ENCODE measurements around the gene APLF. TPM values are rescaled to one million over a fixed set of nuclear protein-coding genes. Genes with fewer than 3 reads are reported as not detected.
"Not testable (repeated sequence)": the region's sequence is repeated elsewhere in the genome, so short reads cannot be mapped to it uniquely, and the experiment has no call there.

Gene APLF
- total RNA-seq, 2 donors from 2014 or later: 6.3 to 9.2 TPM

DNA sequence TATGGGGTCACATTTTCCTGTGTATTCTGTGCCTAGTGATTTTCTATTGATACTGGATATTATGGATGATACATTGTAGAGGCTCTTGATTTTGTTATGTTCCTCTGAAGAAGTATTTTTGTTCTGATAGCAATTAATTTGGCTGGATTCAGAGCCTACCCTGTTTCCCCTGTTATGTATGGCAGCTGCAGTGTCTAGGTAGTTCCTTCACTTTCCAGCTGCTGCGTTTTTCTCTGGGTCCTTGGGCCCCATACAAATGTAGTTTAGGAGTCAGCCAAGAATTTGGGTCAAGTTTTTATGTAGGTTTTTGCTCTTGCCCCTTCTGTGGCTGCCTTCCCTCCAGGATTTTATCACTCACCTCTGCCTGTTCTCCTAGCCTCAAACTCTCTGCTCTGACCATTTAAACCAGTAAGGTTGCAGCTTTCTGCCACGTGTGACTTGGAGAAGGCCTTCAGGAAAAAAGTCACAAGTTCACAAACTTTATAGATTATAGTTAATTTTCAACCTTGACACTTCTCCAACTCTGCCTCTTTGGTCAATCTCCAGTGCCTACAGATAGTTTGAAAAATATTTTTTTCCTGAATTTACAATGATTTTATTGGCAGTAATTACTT lies 47.0 kb downstream of the APLF start:
- intact Hi-C loops (cut with DNase I): no loop called here
- no peak for DNase-seq (ENCODE audit: low spot score)

DNA sequence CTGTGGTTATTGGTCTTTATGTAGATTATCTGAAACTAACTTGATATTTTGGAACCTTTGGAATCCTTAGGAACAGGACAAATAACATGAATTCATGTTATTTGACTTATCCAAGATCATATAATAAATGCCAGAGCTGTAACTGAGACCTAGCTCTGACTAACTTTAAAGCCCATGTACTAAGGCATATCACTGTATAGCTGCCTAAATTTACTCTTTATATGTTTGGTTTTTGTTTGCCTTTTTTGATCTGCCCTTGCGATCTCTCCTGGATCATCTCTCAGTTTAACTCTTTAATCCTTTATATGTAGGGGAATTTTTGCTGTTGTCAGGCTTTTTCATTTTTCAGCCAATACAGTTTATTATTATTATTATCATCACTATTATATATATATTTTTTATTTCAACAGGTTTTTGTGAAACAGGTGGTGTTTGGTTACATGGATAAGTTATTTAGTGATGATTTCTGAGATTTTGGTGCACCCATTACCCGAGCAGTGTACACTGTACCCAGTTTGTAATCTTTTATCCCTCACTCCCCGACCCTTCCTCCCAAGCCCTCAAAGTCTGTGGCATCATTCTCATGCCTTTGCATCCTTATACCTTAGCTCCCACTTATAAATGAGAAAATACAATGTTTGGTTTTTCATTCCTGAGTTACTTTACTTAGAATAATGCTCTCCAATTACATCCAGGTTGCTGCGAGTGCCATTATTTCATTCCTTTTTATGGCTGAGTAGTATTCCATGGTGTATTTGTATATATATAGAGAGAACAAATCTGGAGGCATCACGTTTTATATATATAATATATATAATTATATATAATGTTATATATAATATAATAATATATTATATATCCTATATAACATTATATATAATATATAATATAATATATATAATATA lies 48.9 kb downstream of the APLF start:
- intact Hi-C loops (cut with DNase I): no loop called here

DNA sequence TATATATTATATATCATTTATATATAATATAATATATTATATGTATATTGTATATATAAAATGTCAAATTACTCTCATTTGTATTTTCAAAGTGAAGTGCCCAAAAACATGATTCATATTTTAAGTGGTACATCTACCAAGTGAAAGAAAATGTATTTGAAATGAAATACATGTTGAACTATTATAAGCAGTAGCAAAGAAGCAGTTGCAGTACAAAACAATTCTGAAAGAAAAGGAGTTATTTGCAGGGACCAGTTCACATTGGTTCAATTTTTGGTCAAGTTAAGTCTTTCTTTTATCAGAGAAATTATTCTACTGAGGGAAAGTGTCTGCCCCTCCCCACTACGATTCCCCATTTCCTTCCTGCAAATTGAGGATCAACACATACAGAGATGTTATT lies 51.9 kb downstream of the APLF start:
- intact Hi-C loops (cut with DNase I): no loop called here
- no peak for DNase-seq (ENCODE audit: low spot score)

More for the DNA sequence above, 48.9 kb downstream of the APLF start:
- DNase-seq (ENCODE audit: low spot score): no peak

DNA sequence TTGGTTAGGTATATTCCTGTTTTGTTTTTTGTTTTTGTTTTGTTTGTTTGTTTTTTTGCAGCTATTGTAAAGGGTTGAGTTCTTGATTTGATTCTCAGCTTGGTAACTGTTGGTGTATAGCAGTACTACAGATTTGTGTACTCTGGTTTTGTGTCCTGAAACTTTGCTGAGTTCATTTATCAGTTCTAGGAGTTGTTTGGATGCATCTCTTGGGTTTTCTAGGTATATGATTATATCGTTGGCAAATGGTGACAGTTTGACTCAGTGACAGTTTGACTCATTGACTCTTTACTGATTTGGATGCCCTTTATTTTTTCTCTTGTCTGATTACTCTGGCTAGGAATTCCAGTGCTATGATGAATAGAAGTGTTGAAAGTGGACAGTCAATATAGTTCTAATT lies 53.7 kb downstream of the APLF start:
- no peak for DNase-seq (ENCODE audit: low spot score)
- intact Hi-C loops (cut with DNase I): loop anchor here in 1 of 2 donors (2.0 kb wide), 1 partner anchor 56 kb away; no protein-coding TSS in a partner anchor

DNA sequence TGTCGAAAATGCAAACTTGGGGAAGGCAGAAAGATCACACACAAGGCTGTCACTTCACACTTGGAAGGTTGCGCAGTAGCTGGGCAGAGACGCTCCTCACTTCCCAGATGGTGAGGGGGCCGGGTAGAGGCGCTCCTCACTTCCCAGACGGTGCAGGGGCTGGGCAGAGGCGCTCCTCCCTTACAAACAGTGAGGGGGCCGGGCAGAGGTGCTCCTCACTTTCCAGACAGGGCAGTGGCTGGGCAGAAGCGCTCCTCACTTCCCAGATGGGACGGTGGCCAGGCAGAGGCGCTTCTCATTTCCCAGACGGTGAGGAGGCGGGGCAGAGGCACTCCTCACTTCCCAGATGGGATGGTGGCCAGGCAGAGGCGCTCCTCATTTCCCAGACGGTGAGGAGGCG lies 59.6 kb downstream of the APLF start:
- DNase-seq (ENCODE audit: low spot score): peak; percentile 71
- intact Hi-C loops (cut with DNase I): not testable (repeated sequence)

DNA sequence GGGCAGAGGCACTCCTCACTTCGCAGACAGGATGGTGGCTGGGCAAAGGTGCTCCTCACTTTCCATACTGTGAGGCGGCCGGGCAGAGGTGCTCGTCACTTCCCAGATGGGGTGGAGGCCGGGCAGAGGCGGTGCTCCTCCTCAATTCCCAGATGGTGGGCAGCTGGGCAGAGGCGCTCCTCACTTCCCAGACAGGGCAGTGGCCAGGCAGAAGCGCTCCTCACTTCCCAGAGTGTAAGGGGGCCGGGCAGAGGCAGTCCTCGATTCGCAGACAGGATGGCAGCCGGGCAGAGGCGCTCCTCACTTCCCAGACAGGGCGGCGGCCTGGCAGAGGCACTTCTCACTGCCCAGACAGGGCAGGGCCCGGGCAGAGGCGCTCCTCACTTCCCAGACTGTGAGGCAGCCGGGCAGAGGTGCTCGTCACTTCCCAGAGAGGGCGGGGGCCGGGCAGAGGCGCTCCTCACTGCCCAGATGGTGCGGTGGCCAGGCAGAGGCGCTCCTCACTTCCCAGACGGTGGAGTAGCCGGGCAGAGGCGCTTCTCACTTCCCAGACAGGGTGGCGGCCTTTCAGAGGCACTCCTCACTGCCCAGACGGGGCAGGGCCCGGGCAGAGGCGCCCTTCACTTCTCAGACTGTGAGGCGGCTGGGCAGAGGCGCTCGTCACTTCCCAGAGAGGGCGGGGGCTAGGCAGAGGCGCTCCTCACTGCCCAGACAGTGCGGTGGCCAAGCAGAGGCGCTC lies 60.1 kb downstream of the APLF start:
- intact Hi-C loops (cut with DNase I): not testable (repeated sequence)
- peak; percentile 63 for DNase-seq (ENCODE audit: low spot score)

DNA sequence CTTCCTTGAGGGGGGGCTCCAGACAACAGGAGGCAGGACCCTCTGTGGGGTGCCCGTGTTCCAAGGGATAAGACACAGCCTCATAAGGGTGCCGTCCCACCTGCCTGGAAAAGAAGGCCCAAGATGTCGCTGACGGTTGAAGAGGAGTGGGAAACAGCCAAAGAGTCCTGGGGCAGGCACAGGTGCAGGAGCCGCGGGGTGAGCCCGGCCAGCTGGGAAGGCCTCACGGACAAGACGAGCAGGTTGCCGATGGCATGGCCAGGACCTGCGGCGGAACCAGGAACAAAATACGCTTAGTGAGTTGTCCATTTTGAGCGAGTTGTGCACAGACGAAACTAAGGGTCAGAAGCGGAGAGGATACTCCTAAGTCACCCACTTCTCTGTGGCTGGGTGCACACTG lies 61.8 kb downstream of the APLF start:
- DNase-seq (ENCODE audit: low spot score): peak; percentile 54
- intact Hi-C loops (cut with DNase I): not testable (repeated sequence)

DNA sequence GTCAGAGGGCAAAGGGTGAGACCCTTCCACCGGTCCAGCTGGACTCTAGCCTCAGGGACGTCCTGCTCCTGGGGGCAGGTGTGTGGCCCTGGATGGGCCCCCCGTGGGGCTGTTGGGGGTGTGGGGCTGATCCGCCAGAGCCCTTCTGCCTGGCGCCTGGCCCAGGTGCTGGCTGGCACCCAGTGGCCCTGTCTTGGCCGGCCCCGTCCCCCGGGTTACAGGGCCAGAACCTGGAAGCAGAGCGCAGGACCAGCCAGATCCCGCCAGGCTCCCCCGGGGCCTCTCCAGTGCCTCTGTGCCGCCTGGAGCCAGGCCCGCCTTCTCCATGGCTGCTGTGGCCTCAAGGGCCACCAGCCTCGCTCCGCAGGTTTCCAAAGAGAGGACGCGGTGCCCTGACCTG lies 62.3 kb downstream of the APLF start:
- intact Hi-C loops (cut with DNase I): not testable (repeated sequence)
- peak; percentile 30 for DNase-seq (ENCODE audit: low spot score)

DNA sequence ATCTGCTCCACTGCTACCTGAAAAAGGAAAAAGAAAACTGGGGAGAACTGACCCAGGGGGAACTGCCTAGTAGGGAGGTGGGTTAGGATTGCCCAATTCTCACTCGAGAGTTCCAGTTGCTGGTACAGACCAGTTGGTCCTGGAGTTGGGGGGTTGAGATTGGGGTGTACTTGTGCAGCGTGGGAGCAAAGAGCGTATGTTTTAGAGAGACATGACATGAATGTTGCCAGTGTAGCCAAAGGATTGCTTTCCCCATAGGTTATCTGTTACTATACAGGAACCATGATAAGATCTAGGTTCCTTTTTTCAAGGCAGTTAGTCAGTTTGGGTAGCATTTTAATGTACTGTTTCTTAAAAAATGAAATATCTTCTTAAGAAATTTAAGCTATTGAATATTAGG lies 68.6 kb downstream of the APLF start:
- intact Hi-C loops (cut with DNase I): no loop called here
- DNase-seq (ENCODE audit: low spot score): no peak

DNA sequence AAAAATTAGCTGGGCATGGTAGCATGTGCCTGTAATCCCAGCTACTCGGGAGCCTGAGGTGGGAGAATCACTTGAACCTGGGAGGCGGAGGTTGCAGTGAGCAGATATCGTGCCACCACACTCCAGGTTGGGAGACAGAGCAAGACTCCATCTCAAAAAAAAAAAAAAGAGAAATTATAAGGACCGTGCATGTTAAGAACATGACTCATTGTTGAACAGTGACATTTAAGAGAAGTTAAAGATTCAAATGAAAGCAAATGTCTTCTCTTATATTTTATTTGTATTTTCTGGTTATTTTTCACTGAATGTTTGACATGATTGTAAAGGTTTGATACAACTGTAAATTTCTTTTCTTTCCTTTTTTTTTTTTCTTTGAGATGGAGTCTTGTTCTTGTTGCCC lies 69.6 kb downstream of the APLF start:
- intact Hi-C loops (cut with DNase I): no loop called here
- DNase-seq (ENCODE audit: low spot score): no peak

DNA sequence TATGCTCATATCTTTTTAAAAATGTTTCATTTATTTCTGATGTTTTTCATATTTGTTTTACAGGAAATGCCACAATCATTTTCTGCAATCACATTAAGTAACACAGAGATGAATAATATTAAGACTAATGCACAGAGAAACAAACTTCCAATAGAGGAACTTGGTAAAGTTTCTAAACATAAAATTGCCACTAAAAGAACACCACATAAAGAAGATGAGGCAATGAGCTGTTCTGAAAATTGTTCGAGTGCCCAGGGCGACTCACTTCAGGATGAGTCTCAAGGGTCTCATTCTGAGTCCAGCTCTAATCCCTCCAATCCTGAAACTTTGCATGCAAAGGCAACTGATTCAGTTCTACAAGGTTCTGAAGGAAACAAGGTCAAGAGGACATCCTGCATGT lies 70.4 kb downstream of the APLF start:
- intact Hi-C loops (cut with DNase I): loop anchor here in 1 of 2 donors (2.0 kb wide), 1 partner anchor 29 kb away; no protein-coding TSS in a partner anchor
- DNase-seq (ENCODE audit: low spot score): no peak

DNA sequence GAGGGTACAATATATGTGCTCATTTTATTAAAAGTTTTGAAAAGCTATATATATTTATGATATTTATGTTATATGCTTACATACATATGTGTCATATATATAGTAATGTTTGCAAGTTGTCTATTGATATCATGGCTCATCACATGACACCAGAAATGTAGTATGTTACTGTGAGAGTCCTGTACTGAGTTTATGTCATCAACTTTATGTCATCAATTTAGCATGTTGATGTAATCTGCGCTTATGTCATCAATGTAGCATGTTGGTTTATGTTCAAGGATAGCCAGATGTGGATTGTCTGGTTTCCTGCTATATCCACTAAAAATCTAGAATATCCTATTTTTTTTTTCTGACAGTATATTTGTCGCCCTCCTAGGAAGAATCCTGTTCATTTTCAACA lies 77.4 kb downstream of the APLF start:
- no peak for DNase-seq (ENCODE audit: low spot score)
- intact Hi-C loops (cut with DNase I): no loop called here

DNA sequence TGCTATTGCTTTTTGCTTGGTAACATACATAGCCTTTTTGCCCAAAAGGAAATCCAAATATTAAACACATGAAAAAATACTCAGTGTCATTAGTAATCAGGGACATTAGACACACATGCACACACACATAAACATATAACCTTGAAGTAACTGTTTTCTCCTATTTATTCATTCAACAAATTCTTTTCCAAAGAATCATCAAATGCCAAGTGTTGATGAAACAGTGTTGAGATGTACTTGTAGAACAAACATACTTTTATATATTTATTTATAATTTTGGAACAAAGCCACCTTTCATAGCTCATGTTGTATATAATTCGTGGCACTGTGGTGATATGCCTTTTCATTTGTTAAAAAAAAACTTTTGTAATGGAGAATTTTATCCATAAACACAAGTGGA lies 81.0 kb downstream of the APLF start:
- intact Hi-C loops (cut with DNase I): no loop called here
- no peak for DNase-seq (ENCODE audit: low spot score)

DNA sequence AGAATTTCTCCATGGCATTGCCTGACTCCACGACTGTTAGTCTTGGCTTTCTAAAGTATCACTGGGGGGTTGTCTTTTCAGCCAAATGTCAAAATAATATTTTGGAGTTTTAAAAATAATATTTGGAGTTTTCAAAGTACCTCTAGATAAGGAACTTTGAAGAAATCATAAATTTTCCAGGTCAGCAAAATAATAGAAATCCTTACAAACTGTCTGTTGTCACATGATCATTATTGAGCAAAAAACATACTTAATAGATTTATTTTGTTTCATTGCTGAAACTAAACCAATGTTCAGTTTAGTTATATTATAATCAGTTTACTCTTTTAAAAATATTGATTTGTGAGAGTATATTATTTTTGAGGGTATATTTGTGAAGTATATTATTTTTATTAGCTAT lies 85.7 kb downstream of the APLF start:
- intact Hi-C loops (cut with DNase I): no loop called here
- DNase-seq (ENCODE audit: low spot score): no peak

DNA sequence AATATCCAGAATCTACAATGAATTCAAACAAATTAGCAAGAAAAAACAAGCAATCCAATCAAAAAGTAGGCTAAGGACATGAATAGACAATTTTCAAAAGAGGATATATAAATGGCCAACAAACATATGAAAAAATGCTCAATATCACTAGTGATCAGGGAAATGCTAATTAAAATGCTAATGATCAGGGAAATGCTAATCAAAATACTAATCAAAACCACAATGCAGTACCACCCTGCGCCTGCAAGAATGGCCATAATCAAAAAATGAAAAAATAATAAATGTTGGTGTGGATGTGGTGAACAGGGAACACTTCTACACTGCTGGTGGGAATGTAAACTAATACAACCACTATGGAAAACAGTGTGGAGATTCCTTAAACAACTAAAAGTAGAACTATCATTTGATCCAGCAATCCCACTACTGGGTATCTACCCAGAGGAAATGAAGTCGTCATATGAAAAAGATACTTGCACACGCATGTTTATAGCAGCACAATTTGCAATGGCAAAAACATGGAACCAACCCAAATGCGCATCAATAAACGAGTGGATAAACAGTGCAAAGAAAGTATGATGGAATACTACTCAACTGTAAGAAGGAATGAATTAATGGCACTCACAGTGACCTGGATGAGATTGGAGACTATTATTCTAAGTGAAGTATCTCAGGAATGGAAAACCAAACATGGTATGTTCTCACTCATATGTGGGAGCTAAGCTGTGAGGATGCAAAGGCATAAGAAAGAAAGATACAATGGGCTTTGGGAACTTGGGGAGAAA lies 88.2 kb downstream of the APLF start:
- DNase-seq (ENCODE audit: low spot score); intact Hi-C loops (cut with DNase I): not testable (repeated sequence)

DNA sequence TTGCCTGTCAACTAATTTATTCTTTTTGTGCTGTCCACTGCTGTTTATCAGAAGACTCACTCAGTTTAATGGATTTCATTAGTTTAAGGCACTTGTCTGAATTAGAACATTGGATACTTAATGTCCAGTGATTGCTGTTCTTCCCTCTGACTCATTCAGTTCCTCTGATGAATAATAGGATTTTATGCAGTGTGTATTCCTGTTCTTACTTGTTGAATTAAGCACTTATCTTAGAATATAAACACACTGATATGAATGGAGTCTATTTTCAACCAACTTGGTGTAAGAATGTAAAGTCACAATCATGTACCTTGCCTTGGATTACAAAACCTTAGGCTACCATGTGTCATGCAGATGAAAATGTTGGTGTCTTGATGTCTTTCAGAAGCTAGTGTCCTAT lies 89.0 kb downstream of the APLF start:
- intact Hi-C loops (cut with DNase I): no loop called here
- DNase-seq (ENCODE audit: low spot score): no peak

DNA sequence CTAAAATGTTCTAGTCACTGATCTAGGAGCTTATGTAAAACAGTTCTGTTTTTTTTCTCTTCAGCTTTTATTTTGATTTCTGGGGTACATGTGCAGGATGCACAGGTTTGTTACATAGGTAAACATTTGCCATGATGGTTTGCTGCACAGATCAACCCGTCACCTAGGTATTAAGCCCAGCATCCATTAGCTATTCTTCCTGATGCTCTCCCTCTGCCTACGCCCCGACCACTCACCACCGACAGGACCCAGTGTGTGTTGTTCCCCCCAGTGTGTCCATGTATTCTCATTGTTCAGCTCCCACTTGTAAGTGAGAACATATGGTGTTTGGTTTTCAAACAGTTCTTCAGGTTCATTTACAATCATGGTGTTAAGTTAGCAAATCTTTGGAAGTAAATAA lies 91.2 kb downstream of the APLF start:
- intact Hi-C loops (cut with DNase I): no loop called here
- DNase-seq (ENCODE audit: low spot score): no peak

DNA sequence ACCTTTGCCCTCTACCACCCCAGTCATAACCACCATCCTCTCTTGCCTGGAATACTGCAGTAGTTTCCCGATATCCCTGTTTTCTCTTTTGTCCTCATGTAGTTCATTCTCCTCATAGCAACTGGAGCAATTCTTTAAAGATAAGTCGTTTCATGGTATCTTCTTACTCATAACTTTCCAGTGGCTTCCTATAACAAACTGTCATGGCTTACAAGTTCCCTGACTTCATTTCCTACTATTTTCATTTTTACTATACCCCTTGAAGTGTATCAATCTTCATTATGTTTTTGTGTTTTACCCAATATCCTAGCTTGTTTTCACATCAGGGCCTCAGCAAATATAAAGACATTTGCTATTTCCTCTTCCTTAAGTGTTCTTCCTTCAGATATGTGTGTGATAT lies 92.3 kb downstream of the APLF start:
- DNase-seq (ENCODE audit: low spot score): no peak
- intact Hi-C loops (cut with DNase I): no loop called here

DNA sequence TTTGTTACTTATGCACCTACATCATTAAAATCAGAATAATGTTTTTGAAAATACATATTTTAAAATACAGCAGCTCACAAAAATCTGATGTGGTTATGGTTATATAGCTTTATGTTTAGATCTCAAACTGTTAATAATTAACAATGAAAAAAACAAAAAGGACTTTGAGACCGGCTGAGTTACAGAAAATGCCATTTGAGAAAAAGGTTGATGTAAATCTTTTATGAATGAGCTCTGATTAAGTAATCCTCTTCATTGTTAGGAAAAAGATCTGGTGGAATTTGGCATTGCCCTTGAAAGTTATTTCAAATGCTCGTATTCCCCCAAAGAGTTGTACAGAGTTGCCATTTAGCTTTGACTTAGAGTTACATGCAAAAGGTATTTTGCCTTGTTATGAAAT lies 93.2 kb downstream of the APLF start:
- intact Hi-C loops (cut with DNase I): no loop called here
- DNase-seq (ENCODE audit: low spot score): no peak

All from posterior vena cava (tissue), 2 donors.